ENCODE measurements around the gene SLC8A1. TPM values are rescaled to one million over a fixed set of nuclear protein-coding genes. Genes with fewer than 3 reads are reported as not detected.

Gene SLC8A1
- polyA plus RNA-seq, 1 donor, result 7.2 TPM

- DNase-seq, result no peak
These were observed 71.2 kb downstream of the SLC8A1 start for GRCh38 chr2:40380721-40381120.

GRCh38 chr2:40380041-40380440, 71.8 kb downstream of the SLC8A1 start:
- DNase-seq, result no peak

GRCh38 chr2:40374543-40375240, 77.2 kb downstream of the SLC8A1 start:
- DNase-seq, result no peak

GRCh38 chr2:40373111-40373510, 78.8 kb downstream of the SLC8A1 start:
- DNase-seq, result no peak

GRCh38 chr2:40372283-40372985, 79.5 kb downstream of the SLC8A1 start:
- no peak for DNase-seq

GRCh38 chr2:40371525-40372282, 80.2 kb downstream of the SLC8A1 start:
- peak; percentile 50 for DNase-seq

GRCh38 chr2:40370007-40370395, 81.9 kb downstream of the SLC8A1 start:
- DNase-seq, result no peak

- DNase-seq, result no peak
These were observed 82.5 kb downstream of the SLC8A1 start for GRCh38 chr2:40369267-40370006.

- DNase-seq, result no peak
These were observed 84.2 kb downstream of the SLC8A1 start for GRCh38 chr2:40367652-40368051.

- DNase-seq, result no peak
These were observed 84.9 kb downstream of the SLC8A1 start for GRCh38 chr2:40367032-40367431.

GRCh38 chr2:40364151-40364874, 87.6 kb downstream of the SLC8A1 start:
- DNase-seq, result no peak

GRCh38 chr2:40363631-40364030, 88.3 kb downstream of the SLC8A1 start:
- DNase-seq, result no peak

GRCh38 chr2:40363231-40363630, 88.7 kb downstream of the SLC8A1 start:
- no peak for DNase-seq

- DNase-seq, result no peak
These were observed 90.4 kb downstream of the SLC8A1 start for GRCh38 chr2:40361478-40361877.

- DNase-seq, result no peak
These were observed 91.2 kb downstream of the SLC8A1 start for GRCh38 chr2:40360652-40361051.

GRCh38 chr2:40359811-40360210, 92.1 kb downstream of the SLC8A1 start:
- no peak for DNase-seq

GRCh38 chr2:40358783-40359182, 93.1 kb downstream of the SLC8A1 start:
- no peak for DNase-seq

GRCh38 chr2:40357667-40358066, 94.2 kb downstream of the SLC8A1 start:
- DNase-seq, result no peak

GRCh38 chr2:40355451-40355850, 96.4 kb downstream of the SLC8A1 start:
- DNase-seq, result no peak

GRCh38 chr2:40353231-40353630, 98.7 kb downstream of the SLC8A1 start:
- no peak for DNase-seq

- no peak for DNase-seq
These were observed 99.2 kb downstream of the SLC8A1 start for GRCh38 chr2:40352703-40353099.

GRCh38 chr2:40352041-40352702, 99.7 kb downstream of the SLC8A1 start:
- no peak for DNase-seq
